Nephron progenitor cell (in vitro differentiated cells): ENCODE results near the gene ARHGEF4.

Experiments used
- DNase-seq: peaks from one replicate; pipeline ENCODE4 v3.0.0; 2021
- H3K27ac Mint-ChIP-seq: 2 replicates; pipeline ENCODE4 v1.8.0; 2021; ENCODE audit warnings: mild to moderate bottlenecking, moderate library complexity, mixed read lengths
- H3K27me3 Mint-ChIP-seq: 2 replicates; pipeline ENCODE4 v1.8.0; 2021; ENCODE audit warnings: mild to moderate bottlenecking, low read depth, mixed read lengths; ENCODE audit not compliant: poor library complexity
- H3K36me3 Mint-ChIP-seq: 2 replicates; pipeline ENCODE4 v1.8.0; 2021; ENCODE audit warnings: low read depth, mixed read lengths
- H3K4me1 Mint-ChIP-seq: 2 replicates; pipeline ENCODE4 v1.8.0; 2021; ENCODE audit warnings: mixed read lengths
- H3K4me3 Mint-ChIP-seq: 2 replicates; pipeline ENCODE4 v1.8.0; 2021; ENCODE audit warnings: mild to moderate bottlenecking, moderate library complexity, mixed read lengths
- H3K9me3 Mint-ChIP-seq: 2 replicates; pipeline ENCODE4 v1.8.0; 2021; ENCODE audit warnings: mild to moderate bottlenecking, moderate library complexity, mixed read lengths
- TF ChIP-seq, protein P1 (sequence below): fragments of 200-600 bp; sonication (generic); IDR thresholded peaks from 2 replicates; pipeline ENCODE4 v1.5.0; 2021; ENCODE audit warnings: antibody characterized with exemption

Gene ARHGEF4

GRCh38 chr2:130834091-130834930, 2.4 kb upstream of the ARHGEF4 start:
- no peaks in the 10 kb centered on the region for H3K36me3 Mint-ChIP-seq
- no peaks in the 10 kb centered on the region for H3K9me3 Mint-ChIP-seq
- DNase-seq: no peak
- H3K27ac Mint-ChIP-seq: no peak overlapping the region
- peaks cover 38% of the 10 kb centered on the region for H3K4me1 Mint-ChIP-seq
- TF ChIP-seq, protein P1, sequence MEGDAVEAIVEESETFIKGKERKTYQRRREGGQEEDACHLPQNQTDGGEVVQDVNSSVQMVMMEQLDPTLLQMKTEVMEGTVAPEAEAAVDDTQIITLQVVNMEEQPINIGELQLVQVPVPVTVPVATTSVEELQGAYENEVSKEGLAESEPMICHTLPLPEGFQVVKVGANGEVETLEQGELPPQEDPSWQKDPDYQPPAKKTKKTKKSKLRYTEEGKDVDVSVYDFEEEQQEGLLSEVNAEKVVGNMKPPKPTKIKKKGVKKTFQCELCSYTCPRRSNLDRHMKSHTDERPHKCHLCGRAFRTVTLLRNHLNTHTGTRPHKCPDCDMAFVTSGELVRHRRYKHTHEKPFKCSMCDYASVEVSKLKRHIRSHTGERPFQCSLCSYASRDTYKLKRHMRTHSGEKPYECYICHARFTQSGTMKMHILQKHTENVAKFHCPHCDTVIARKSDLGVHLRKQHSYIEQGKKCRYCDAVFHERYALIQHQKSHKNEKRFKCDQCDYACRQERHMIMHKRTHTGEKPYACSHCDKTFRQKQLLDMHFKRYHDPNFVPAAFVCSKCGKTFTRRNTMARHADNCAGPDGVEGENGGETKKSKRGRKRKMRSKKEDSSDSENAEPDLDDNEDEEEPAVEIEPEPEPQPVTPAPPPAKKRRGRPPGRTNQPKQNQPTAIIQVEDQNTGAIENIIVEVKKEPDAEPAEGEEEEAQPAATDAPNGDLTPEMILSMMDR: no peak
- no peak overlapping the region for H3K4me3 Mint-ChIP-seq
- peaks cover 61% of the 10 kb centered on the region for H3K27me3 Mint-ChIP-seq

DNA sequence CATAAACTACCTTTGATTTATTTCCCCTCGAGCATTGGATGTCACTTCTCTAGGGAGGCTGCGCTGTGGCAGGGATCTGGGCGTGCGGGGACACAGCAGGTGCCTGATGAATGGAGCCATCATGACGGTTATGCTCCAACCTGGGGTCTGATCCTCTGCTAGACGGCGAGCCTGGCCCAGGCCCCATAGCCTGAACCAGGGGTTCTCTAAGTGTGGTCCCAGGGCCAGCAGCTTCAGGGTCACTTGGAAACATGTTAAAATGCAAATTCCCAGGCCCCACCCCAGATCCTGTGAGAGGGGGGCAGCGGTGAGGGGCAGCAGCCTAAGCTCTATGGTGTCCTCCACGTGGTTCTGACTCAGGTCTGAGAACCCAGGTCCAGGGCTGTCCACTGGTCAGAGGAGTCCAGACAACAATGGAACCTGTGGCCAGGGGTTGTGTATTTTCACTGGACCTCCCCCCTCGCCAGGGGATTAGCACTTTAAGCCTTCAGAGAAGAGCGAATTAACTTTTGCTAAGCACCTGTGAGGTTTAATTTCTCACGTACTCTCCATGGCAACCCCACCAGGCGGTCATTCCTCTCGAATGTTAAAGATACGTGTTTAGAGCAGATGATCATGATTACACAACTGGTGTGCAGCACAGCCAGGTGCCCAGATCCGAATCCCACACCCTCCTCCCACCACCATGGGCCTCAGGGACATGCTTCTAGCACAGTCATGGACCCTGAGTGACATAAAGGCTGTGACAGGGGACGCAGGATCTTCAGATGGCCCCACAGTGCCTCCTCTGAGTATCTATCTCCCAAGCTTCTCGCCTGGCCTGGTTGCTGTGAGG, 1.6 kb upstream of the ARHGEF4 start:
- peaks cover 38% of the 10 kb centered on the region for H3K4me1 Mint-ChIP-seq
- DNase-seq: no peak
- H3K4me3 Mint-ChIP-seq: no peak overlapping the region
- H3K27me3 Mint-ChIP-seq: peaks cover 66% of the 10 kb centered on the region
- no peak overlapping the region for H3K27ac Mint-ChIP-seq
- TF ChIP-seq, protein P1: no peak
- no peaks in the 10 kb centered on the region for H3K9me3 Mint-ChIP-seq
- H3K36me3 Mint-ChIP-seq: no peaks in the 10 kb centered on the region

DNA sequence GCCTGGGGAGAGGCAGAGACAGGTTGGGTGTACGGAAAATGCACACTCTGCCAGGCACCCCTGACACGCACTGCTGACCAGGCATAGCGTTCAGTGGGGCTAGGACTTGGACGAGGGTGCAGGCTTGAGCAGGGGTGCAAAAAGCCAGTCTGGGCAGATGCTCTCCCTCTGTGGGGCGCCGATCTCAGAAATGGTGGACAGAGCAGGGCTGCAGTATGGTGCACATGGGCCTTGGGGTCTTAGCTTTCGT, 1.0 kb upstream of the ARHGEF4 start:
- no peak overlapping the region for H3K27ac Mint-ChIP-seq
- H3K4me1 Mint-ChIP-seq: peaks cover 35% of the 10 kb centered on the region
- no peaks in the 10 kb centered on the region for H3K36me3 Mint-ChIP-seq
- TF ChIP-seq, protein P1: no peak
- H3K4me3 Mint-ChIP-seq: peak overlapping the region; percentile 44
- no peaks in the 10 kb centered on the region for H3K9me3 Mint-ChIP-seq
- no peak for DNase-seq
- peaks cover 69% of the 10 kb centered on the region for H3K27me3 Mint-ChIP-seq

- H3K27ac Mint-ChIP-seq: no peak overlapping the region
- TF ChIP-seq, protein P1: no peak
- no peak for DNase-seq
- H3K27me3 Mint-ChIP-seq: peaks cover 77% of the 10 kb centered on the region
- no peaks in the 10 kb centered on the region for H3K36me3 Mint-ChIP-seq
- H3K9me3 Mint-ChIP-seq: no peaks in the 10 kb centered on the region
- H3K4me3 Mint-ChIP-seq: no peak overlapping the region
- peaks cover 27% of the 10 kb centered on the region for H3K4me1 Mint-ChIP-seq
Measured at GRCh38 chr2:130837175-130837810, 579 bp downstream of the ARHGEF4 start.

GRCh38 chr2:130837811-130838565, 1.3 kb downstream of the ARHGEF4 start:
- Mint-ChIP-seq H3K27me3 (peaks cover 78% of the 10 kb centered on the region), H3K4me1 (peaks cover 20% of the 10 kb centered on the region), H3K4me3 (no peak overlapping the region), H3K27ac (no peak overlapping the region), H3K9me3 (no peaks in the 10 kb centered on the region), H3K36me3 (no peaks in the 10 kb centered on the region)
- TF ChIP-seq, protein P1: no peak
- no peak for DNase-seq
